HepG2 (cell line): ENCODE data around the gene MXD3. TPM values are rescaled to one million over a fixed set of nuclear protein-coding genes. Genes with fewer than 3 reads are reported as not detected.

ENCODE experiments used
- polyA plus RNA-seq, 8 experiments: library from polyadenylated mRNA; depleted of rRNA in 3 of 8; stranded (reverse) in 7 of 8; unstranded in 1 of 8; fragments of >200 nt; fragmentation: Illumina TruSeq in 4 of 8; extraction: Trizol in 4 of 8; gene quantifications; 2 replicates each; pipeline versions ENCODE4 v1.2.1 to v1.2.3, GENCODE V29; 2011 to 2016; ENCODE audit warnings: low read depth in 4 of 8, missing spikeins in 1 of 8, mixed read lengths in 1 of 8; ENCODE audit not compliant: insufficient read depth in 1 of 8
- total RNA-seq, 5 experiments: library from RNA; depleted of rRNA; stranded (reverse); fragments of >200 nt; fragmentation: Illumina TruSeq; extraction: Trizol; gene quantifications; 2 replicates each; pipeline ENCODE4 v1.2.3, GENCODE V29; 2016; ENCODE audit warnings: low read depth in 1 of 5

Gene MXD3
- total and polyA plus RNA-seq, 2 of the 13 experiments (the other 11 are each of a cell fraction or from before 2014, with no cell fraction given): 10.5 to 12.8 TPM

Other genes with a start within 250 kb of the MXD3 start
- gene FGFR4, start 225.0 kb downstream of the MXD3 start, total RNA-seq (2016; rRNA removed; fragmentation: Illumina TruSeq; extraction: Trizol): 109 and 219 TPM in 2 replicates
- gene FGFR4, start 225.0 kb downstream of the MXD3 start, polyA plus RNA-seq (2011; rRNA removed): 129 and 188 TPM in 2 replicates
- gene NSD1, start 178.1 kb downstream of the MXD3 start, total RNA-seq (2016; rRNA removed; fragmentation: Illumina TruSeq; extraction: Trizol): 0.09 and 0.18 TPM in 2 replicates
- gene NSD1, start 178.1 kb downstream of the MXD3 start, polyA plus RNA-seq (2011; rRNA removed): 0.01 and 0.05 TPM in 2 replicates
- 15.4 and 22.9 TPM in 2 replicates for gene RAB24, start 8.2 kb downstream of the MXD3 start, total RNA-seq (2016; rRNA removed; fragmentation: Illumina TruSeq; extraction: Trizol)
- gene RAB24, start 8.2 kb downstream of the MXD3 start, polyA plus RNA-seq (2011; rRNA removed): 63.7 and 74.5 TPM in 2 replicates
- gene PRELID1, start 8.1 kb downstream of the MXD3 start, total RNA-seq (2016; rRNA removed; fragmentation: Illumina TruSeq; extraction: Trizol): 239 and 271 TPM in 2 replicates
- gene PRELID1, start 8.1 kb downstream of the MXD3 start, polyA plus RNA-seq (2011; rRNA removed): 228 and 250 TPM in 2 replicates
- gene LMAN2, start 39.8 kb upstream of the MXD3 start, total RNA-seq (2016; rRNA removed; fragmentation: Illumina TruSeq; extraction: Trizol): 94.5 and 191 TPM in 2 replicates
- gene LMAN2, start 39.8 kb upstream of the MXD3 start, polyA plus RNA-seq (2011; rRNA removed): 193 and 197 TPM in 2 replicates
- gene RGS14, start 46.0 kb upstream of the MXD3 start, total RNA-seq (2016; rRNA removed; fragmentation: Illumina TruSeq; extraction: Trizol): 10.7 and 11.1 TPM in 2 replicates
- 17.2 and 27.9 TPM in 2 replicates for gene RGS14, start 46.0 kb upstream of the MXD3 start, polyA plus RNA-seq (2011; rRNA removed)
- gene SLC34A1, start 72.5 kb upstream of the MXD3 start, total RNA-seq (2016; rRNA removed; fragmentation: Illumina TruSeq; extraction: Trizol): 0.20 TPM in 1 of 2 replicates, not detected in the other
- gene SLC34A1, start 72.5 kb upstream of the MXD3 start, polyA plus RNA-seq (2011; rRNA removed): 0.03 TPM in 2 replicates
- gene PFN3, start 88.8 kb upstream of the MXD3 start, total RNA-seq (2016; rRNA removed; fragmentation: Illumina TruSeq; extraction: Trizol): not detected in 2 replicates
- not detected in 2 replicates for gene PFN3, start 88.8 kb upstream of the MXD3 start, polyA plus RNA-seq (2011; rRNA removed)
- gene F12, start 97.7 kb upstream of the MXD3 start, total RNA-seq (2016; rRNA removed; fragmentation: Illumina TruSeq; extraction: Trizol): 1.3 and 3.0 TPM in 2 replicates
- 2.5 and 3.1 TPM in 2 replicates for gene F12, start 97.7 kb upstream of the MXD3 start, polyA plus RNA-seq (2011; rRNA removed)
- 16.1 and 19.9 TPM in 2 replicates for gene GRK6, start 114.8 kb upstream of the MXD3 start, total RNA-seq (2016; rRNA removed; fragmentation: Illumina TruSeq; extraction: Trizol)
- gene GRK6, start 114.8 kb upstream of the MXD3 start, polyA plus RNA-seq (2011; rRNA removed): 13.2 and 17.4 TPM in 2 replicates
- gene PRR7, start 134.9 kb upstream of the MXD3 start, total RNA-seq (2016; rRNA removed; fragmentation: Illumina TruSeq; extraction: Trizol): 3.9 and 5.0 TPM in 2 replicates
- 4.8 and 6.7 TPM in 2 replicates for gene PRR7, start 134.9 kb upstream of the MXD3 start, polyA plus RNA-seq (2011; rRNA removed)
- gene DBN1, start 161.7 kb upstream of the MXD3 start, total RNA-seq (2016; rRNA removed; fragmentation: Illumina TruSeq; extraction: Trizol): 15.7 and 37.3 TPM in 2 replicates
- 27.0 and 30.9 TPM in 2 replicates for gene DBN1, start 161.7 kb upstream of the MXD3 start, polyA plus RNA-seq (2011; rRNA removed)
- gene PDLIM7, start 185.7 kb upstream of the MXD3 start, total RNA-seq (2016; rRNA removed; fragmentation: Illumina TruSeq; extraction: Trizol): 17.7 and 21.1 TPM in 2 replicates
- gene PDLIM7, start 185.7 kb upstream of the MXD3 start, polyA plus RNA-seq (2011; rRNA removed): 31.3 and 38.4 TPM in 2 replicates
- 0.48 and 1.4 TPM in 2 replicates for gene DOK3, start 197.9 kb upstream of the MXD3 start, total RNA-seq (2016; rRNA removed; fragmentation: Illumina TruSeq; extraction: Trizol)
- gene DOK3, start 197.9 kb upstream of the MXD3 start, polyA plus RNA-seq (2011; rRNA removed): 1.5 and 1.7 TPM in 2 replicates
- 62.8 and 83.0 TPM in 2 replicates for gene DDX41, start 205.1 kb upstream of the MXD3 start, total RNA-seq (2016; rRNA removed; fragmentation: Illumina TruSeq; extraction: Trizol)
- 99.5 and 105 TPM in 2 replicates for gene DDX41, start 205.1 kb upstream of the MXD3 start, polyA plus RNA-seq (2011; rRNA removed)
- 6.4 and 21.2 TPM in 2 replicates for gene FAM193B, start 242.7 kb upstream of the MXD3 start, total RNA-seq (2016; rRNA removed; fragmentation: Illumina TruSeq; extraction: Trizol)
- 40.9 and 42.5 TPM in 2 replicates for gene FAM193B, start 242.7 kb upstream of the MXD3 start, polyA plus RNA-seq (2011; rRNA removed)